ENCODE data around the gene PIBF1.
"Not testable (repeated sequence)": the region's sequence is repeated elsewhere in the genome, so short reads cannot be mapped to it uniquely, and the experiment has no call there.

PIBF1 gene

DNA sequence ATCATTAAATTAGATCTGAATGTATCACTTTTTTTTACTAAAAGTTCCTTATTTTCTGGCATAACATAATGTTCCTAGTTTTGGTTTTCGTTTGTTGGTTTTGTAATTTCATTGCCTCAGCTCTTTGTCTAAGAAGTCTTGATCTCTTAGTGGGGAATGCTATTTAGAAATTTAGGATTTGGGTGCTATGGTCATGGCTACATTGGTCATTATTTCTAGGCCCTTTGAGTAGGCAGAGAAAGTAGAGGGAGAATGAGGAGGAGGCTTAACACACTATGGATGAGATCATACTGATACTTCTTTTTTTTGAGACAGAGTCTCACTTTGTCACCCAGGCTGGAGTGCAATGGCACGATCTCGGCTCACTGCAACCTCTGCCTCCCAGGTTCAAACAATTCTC lies 41.8 kb downstream of the PIBF1 start:
- Histone ChIP-seq H3K9ac (no peak overlapping the region), H3K27me3 (ENCODE audit: insufficient read depth, low read depth) (no peaks in the 10 kb centered on the region), H4K20me1 (ENCODE audit: insufficient read depth) (no peaks in the 10 kb centered on the region), H3K4me1 (ENCODE audit: low read depth, poor library complexity, severe bottlenecking) (no peaks in the 10 kb centered on the region), H3K4me2 (no peak overlapping the region), H3K79me2 (ENCODE audit: insufficient read depth, low read depth) (no peaks in the 10 kb centered on the region), H2AFZ (ENCODE audit: low read depth) (no peak overlapping the region), H3K27ac (no peak overlapping the region), H3K36me3 (ENCODE audit: insufficient read depth) (no peaks in the 10 kb centered on the region), H3K4me3 (IDR thresholded peaks at IDR 0.05; ENCODE audit: insufficient read depth, low read depth, low read length) (no peak overlapping the region)
- TF ChIP-seq, protein P1, sequence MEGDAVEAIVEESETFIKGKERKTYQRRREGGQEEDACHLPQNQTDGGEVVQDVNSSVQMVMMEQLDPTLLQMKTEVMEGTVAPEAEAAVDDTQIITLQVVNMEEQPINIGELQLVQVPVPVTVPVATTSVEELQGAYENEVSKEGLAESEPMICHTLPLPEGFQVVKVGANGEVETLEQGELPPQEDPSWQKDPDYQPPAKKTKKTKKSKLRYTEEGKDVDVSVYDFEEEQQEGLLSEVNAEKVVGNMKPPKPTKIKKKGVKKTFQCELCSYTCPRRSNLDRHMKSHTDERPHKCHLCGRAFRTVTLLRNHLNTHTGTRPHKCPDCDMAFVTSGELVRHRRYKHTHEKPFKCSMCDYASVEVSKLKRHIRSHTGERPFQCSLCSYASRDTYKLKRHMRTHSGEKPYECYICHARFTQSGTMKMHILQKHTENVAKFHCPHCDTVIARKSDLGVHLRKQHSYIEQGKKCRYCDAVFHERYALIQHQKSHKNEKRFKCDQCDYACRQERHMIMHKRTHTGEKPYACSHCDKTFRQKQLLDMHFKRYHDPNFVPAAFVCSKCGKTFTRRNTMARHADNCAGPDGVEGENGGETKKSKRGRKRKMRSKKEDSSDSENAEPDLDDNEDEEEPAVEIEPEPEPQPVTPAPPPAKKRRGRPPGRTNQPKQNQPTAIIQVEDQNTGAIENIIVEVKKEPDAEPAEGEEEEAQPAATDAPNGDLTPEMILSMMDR (conservative IDR thresholded peaks at IDR 0.05; ENCODE audit: low read depth, low read length) = no peak

DNA sequence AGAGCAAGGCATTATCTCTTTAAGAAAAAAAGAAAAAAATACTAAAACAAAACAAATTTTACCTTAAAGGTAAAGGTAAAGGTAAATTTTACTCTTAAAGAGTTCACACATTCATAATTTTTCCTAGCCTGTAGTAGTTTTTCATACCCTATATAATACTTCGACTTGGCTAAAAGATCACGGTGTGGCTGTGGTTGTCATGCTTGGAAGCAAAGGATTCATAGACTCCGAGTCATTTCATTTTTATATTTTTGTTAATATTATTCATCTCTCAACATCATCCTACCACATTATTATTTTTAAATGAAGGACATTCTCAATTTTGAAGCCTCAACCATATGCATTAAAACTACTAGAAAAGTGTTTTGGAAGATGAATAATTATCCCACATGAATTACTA lies 52.7 kb downstream of the PIBF1 start:
- Histone ChIP-seq H3K4me1 (ENCODE audit: low read depth, poor library complexity, severe bottlenecking) (no peaks in the 10 kb centered on the region), H3K79me2 (ENCODE audit: insufficient read depth, low read depth) (no peaks in the 10 kb centered on the region), H3K9ac (no peak overlapping the region), H4K20me1 (ENCODE audit: insufficient read depth) (no peaks in the 10 kb centered on the region), H3K27ac (no peak overlapping the region), H3K4me3 (IDR thresholded peaks at IDR 0.05; ENCODE audit: insufficient read depth, low read depth, low read length) (no peak overlapping the region), H3K4me2 (no peak overlapping the region), H2AFZ (ENCODE audit: low read depth) (no peak overlapping the region), H3K27me3 (ENCODE audit: insufficient read depth, low read depth) (no peaks in the 10 kb centered on the region), H3K36me3 (ENCODE audit: insufficient read depth) (no peaks in the 10 kb centered on the region)
- TF ChIP-seq, protein P1 (conservative IDR thresholded peaks at IDR 0.05; ENCODE audit: low read depth, low read length) = no peak

DNA sequence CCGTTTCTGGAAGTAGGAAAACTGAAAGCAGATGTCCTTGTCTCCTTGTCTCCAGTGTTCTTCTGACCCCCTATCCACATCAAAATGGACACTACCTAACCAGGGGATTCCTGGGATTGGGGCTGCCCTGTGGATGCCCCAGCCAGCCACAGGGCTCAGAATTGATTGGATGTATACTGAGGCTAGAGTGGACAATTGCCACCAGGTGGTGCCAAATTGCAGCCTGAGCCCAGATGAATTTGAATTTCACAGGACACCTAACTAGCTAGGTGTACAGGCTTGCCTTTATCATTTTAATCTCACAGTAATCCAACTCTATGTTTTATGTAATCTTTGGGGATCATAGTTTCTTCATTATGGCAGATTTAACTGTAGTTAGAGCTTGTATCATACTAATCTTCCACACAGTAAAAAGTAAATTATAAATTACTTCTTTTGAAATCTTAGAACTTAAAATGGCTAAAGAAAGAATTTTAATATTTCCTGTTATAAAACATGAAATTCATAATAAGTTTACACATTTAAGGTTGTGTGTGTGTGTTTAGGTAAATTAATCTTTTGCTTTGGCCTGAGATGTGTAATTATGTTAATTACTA lies 58.0 kb downstream of the PIBF1 start:
- H3K27me3 ChIP-seq (ENCODE audit: insufficient read depth, low read depth) = no peaks in the 10 kb centered on the region
- H3K4me3 ChIP-seq (IDR thresholded peaks at IDR 0.05; ENCODE audit: insufficient read depth, low read depth, low read length) = no peak overlapping the region
- H3K79me2 ChIP-seq (ENCODE audit: insufficient read depth, low read depth) = no peaks in the 10 kb centered on the region
- H3K4me1 ChIP-seq (ENCODE audit: low read depth, poor library complexity, severe bottlenecking) = no peaks in the 10 kb centered on the region
- H3K4me2 ChIP-seq = no peak overlapping the region
- H3K36me3 ChIP-seq (ENCODE audit: insufficient read depth) = no peaks in the 10 kb centered on the region
- H3K27ac ChIP-seq = no peak overlapping the region
- no peak overlapping the region for H2AFZ ChIP-seq (ENCODE audit: low read depth)
- no peaks in the 10 kb centered on the region for H4K20me1 ChIP-seq (ENCODE audit: insufficient read depth)
- no peak overlapping the region for H3K9ac ChIP-seq
- TF ChIP-seq, protein P1 (conservative IDR thresholded peaks at IDR 0.05; ENCODE audit: low read depth, low read length) = peak; percentile 48

DNA sequence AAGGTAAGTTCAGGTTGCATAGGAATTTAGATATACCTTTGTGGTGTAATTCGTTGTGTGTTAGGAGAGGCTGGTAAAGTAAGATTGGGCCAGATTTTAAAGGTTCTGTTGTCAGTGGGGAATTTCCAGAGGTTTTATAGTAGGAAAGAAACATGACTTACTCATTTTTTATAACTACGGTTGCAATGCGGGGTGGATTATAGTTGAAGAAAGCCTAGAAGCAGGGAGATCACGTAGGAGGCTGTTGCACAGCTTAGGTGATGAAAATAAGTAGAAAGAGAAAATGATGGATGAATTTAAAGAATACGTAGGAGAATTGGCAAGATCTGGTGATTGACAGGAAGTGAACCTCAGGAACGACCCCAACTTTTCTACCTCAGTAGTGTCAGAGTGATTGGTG lies 61.1 kb downstream of the PIBF1 start:
- Histone ChIP-seq H3K4me2 (no peak overlapping the region), H3K4me1 (ENCODE audit: low read depth, poor library complexity, severe bottlenecking) (no peaks in the 10 kb centered on the region), H3K79me2 (ENCODE audit: insufficient read depth, low read depth) (no peaks in the 10 kb centered on the region), H3K9ac (no peak overlapping the region), H3K4me3 (IDR thresholded peaks at IDR 0.05; ENCODE audit: insufficient read depth, low read depth, low read length) (no peak overlapping the region), H3K27me3 (ENCODE audit: insufficient read depth, low read depth) (no peaks in the 10 kb centered on the region), H2AFZ (ENCODE audit: low read depth) (no peak overlapping the region), H4K20me1 (ENCODE audit: insufficient read depth) (no peaks in the 10 kb centered on the region), H3K36me3 (ENCODE audit: insufficient read depth) (no peaks in the 10 kb centered on the region), H3K27ac (no peak overlapping the region)
- TF ChIP-seq, protein P1 (conservative IDR thresholded peaks at IDR 0.05; ENCODE audit: low read depth, low read length) = no peak

DNA sequence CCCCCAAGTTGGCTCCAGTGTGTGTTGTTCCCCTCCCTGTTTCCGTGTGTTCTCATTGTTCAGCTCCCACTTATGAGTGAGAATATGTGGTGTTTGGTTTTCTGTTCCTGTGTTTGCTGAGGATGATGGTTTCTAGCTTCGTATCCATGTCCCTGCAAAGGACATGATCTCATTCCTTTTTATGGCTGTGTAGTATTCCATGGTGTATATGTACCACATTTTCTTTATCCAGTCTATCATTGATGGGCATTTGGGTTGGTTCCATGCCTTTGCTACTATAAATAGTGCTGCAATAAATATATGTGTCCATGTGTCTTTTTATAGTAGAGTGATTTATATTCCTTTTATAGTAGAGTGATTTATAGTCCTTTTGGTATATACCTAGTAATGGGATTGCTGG lies 63.2 kb downstream of the PIBF1 start:
- H4K20me1 ChIP-seq (ENCODE audit: insufficient read depth); H3K36me3 ChIP-seq (ENCODE audit: insufficient read depth); H3K4me2 ChIP-seq; H2AFZ ChIP-seq (ENCODE audit: low read depth); H3K4me3 ChIP-seq (IDR thresholded peaks at IDR 0.05; ENCODE audit: insufficient read depth, low read depth, low read length); H3K4me1 ChIP-seq (ENCODE audit: low read depth, poor library complexity, severe bottlenecking); H3K9ac ChIP-seq; H3K27me3 ChIP-seq (ENCODE audit: insufficient read depth, low read depth); H3K27ac ChIP-seq; H3K79me2 ChIP-seq (ENCODE audit: insufficient read depth, low read depth): not testable (repeated sequence)

All from KMS-11 (cell line).